ENCODE results near the gene NIPSNAP2. TPM values are rescaled to one million over a fixed set of nuclear protein-coding genes. Genes with fewer than 3 reads are reported as not detected.
A peak's percentile ranks its signal among the peaks of the same experiment; 100 is the strongest.
"Not testable (repeated sequence)": the region's sequence is repeated elsewhere in the genome, so short reads cannot be mapped to it uniquely, and the experiment has no call there.

Gene NIPSNAP2
- total RNA-seq (2014; rRNA removed; shearing (Covaris generic)): 74.4 and 127 TPM in 2 replicates

- DNase-seq (ENCODE audit: low spot score): peak; percentile 52
These were observed at the start of gene NIPSNAP2 for GRCh38 chr7:55964261-55965099. NIPSNAP2 (plus strand) TSS chr7:55964585; CDS start chr7:55964610, 25 bp downstream.

GRCh38 chr7:55917771-55918170, 46.6 kb upstream of the NIPSNAP2 start:
- DNase-seq (ENCODE audit: low spot score): no peak

GRCh38 chr7:55928006-55928767, 36.2 kb upstream of the NIPSNAP2 start:
- DNase-seq (ENCODE audit: low spot score): no peak

GRCh38 chr7:55931421-55932151, 32.8 kb upstream of the NIPSNAP2 start:
- no peak for DNase-seq (ENCODE audit: low spot score)

GRCh38 chr7:55939514-55940123, 24.8 kb upstream of the NIPSNAP2 start:
- no peak for DNase-seq (ENCODE audit: low spot score)

GRCh38 chr7:55946545-55946944, 17.8 kb upstream of the NIPSNAP2 start:
- no peak for DNase-seq (ENCODE audit: low spot score)

GRCh38 chr7:55951637-55952351, 12.6 kb upstream of the NIPSNAP2 start, which contains the start of gene MRPS17:
MRPS17 (plus strand) TSS chr7:55951877; CDS start chr7:55953196, 1,319 bp downstream.
- DNase-seq (ENCODE audit: low spot score): peak; percentile 97

- not testable (repeated sequence) for DNase-seq (ENCODE audit: low spot score)
These were observed 12.1 kb upstream of the NIPSNAP2 start for GRCh38 chr7:55952352-55952671.

- no peak for DNase-seq (ENCODE audit: low spot score)
These were observed 10.5 kb upstream of the NIPSNAP2 start for GRCh38 chr7:55953707-55954475.

GRCh38 chr7:55957190-55957589, 7.2 kb upstream of the NIPSNAP2 start:
- no peak for DNase-seq (ENCODE audit: low spot score)

GRCh38 chr7:55962014-55962413, 2.4 kb upstream of the NIPSNAP2 start:
- DNase-seq (ENCODE audit: low spot score): no peak

GRCh38 chr7:55963584-55964168, 709 bp upstream of the NIPSNAP2 start:
- DNase-seq (ENCODE audit: low spot score): no peak

GRCh38 chr7:55965100-55965470, 700 bp downstream of the NIPSNAP2 start:
- DNase-seq (ENCODE audit: low spot score): no peak

GRCh38 chr7:55965805-55966421, 1.5 kb downstream of the NIPSNAP2 start:
- no peak for DNase-seq (ENCODE audit: low spot score)

GRCh38 chr7:55966851-55967250, 2.5 kb downstream of the NIPSNAP2 start:
- DNase-seq (ENCODE audit: low spot score): no peak

GRCh38 chr7:55969391-55969790, 5.0 kb downstream of the NIPSNAP2 start:
- DNase-seq (ENCODE audit: low spot score): no peak

- no peak for DNase-seq (ENCODE audit: low spot score)
These were observed 6.2 kb downstream of the NIPSNAP2 start for GRCh38 chr7:55970561-55970960.

- DNase-seq (ENCODE audit: low spot score): no peak
These were observed 6.6 kb downstream of the NIPSNAP2 start for GRCh38 chr7:55970978-55971377.

- no peak for DNase-seq (ENCODE audit: low spot score)
These were observed 9.4 kb downstream of the NIPSNAP2 start for GRCh38 chr7:55973747-55974250.

Data from H4 (cell line).